H1 (cell line): ENCODE results near the gene TSC22D4. TPM values are rescaled to one million over a fixed set of nuclear protein-coding genes. Genes with fewer than 3 reads are reported as not detected.

ENCODE experiments used
- ATF2 ChIP-seq: IDR thresholded peaks from 2 replicates; pipeline ENCODE4 v1.6.1; 2012; ENCODE audit warnings: low read length, inconsistent platforms
- BACH1 ChIP-seq: IDR thresholded peaks from 2 replicates; pipeline ENCODE4 v1.6.1; 2012; ENCODE audit warnings: low read length, improper control_type of control experiment
- CEBPB ChIP-seq: IDR thresholded peaks from 2 replicates; pipeline ENCODE4 v1.6.1; 2012; ENCODE audit warnings: low read depth, low read length
- CHD7 ChIP-seq: fragments of 300-600 bp; sonication (generic); IDR thresholded peaks from 2 replicates; pipeline ENCODE4 v1.7.1; 2012; ENCODE audit warnings: low read length, moderate library complexity, mild to moderate bottlenecking, inconsistent platforms; ENCODE audit not compliant: insufficient replicate concordance
- RNF2 ChIP-seq: fragments of 200-900, 300-1000 bp; sonication (generic); IDR thresholded peaks from 2 replicates; pipeline ENCODE4 v1.7.1; 2016; ENCODE audit warnings: borderline replicate concordance, low read depth, mild to moderate bottlenecking, antibody characterized with exemption, low read length; ENCODE audit not compliant: poor library complexity, severe bottlenecking; ENCODE audit errors: missing control alignments
- SAP30 ChIP-seq: fragments of 300-600 bp; sonication (generic); IDR thresholded peaks from 2 replicates; pipeline ENCODE4 v1.7.1; 2012; ENCODE audit warnings: low read length, moderate library complexity, mild to moderate bottlenecking, inconsistent platforms; ENCODE audit not compliant: insufficient read depth, insufficient replicate concordance
- TAF7 ChIP-seq: optimal IDR thresholded peaks from 2 replicates; pipeline ENCODE3; 2011; ENCODE audit warnings: low read depth, mild to moderate bottlenecking, inconsistent platforms, low read length, moderate library complexity, borderline replicate concordance
- TEAD4 ChIP-seq: IDR thresholded peaks from 2 replicates; pipeline ENCODE4 v1.6.1; 2012; ENCODE audit warnings: low read depth, low read length, inconsistent platforms, mixed read lengths
- polyA plus RNA-seq, 7 experiments: library from polyadenylated mRNA; depleted of rRNA in 3 of 7; stranded (reverse) in 5 of 7; unstranded in 2 of 7; fragments of >200 nt in 5 of 7; fragments of 200-250 nt in 2 of 7; gene quantifications; 1 replicate in 5 of 7; 2 replicates in 1 of 7; 4 replicates in 1 of 7; pipeline versions ENCODE4 v1.2.1 to v1.2.3, GENCODE V29; 2011 to 2013; ENCODE audit warnings: missing spikeins in 2 of 7, mixed read lengths in 2 of 7
- total RNA-seq: library from RNA; stranded (reverse); fragmentation: NEBNext Ultra II Directional; extraction: Animal tissue kit (Norgen Biotek cat#: 25700); gene quantifications from 2 replicates; pipeline ENCODE4 v1.2.1, GENCODE V29; 2021

TSC22D4 gene
- total and polyA plus RNA-seq, 2 of the 8 experiments (the other 6 are each of a cell fraction or from before 2014, with no cell fraction given): 13.2 to 20.3 TPM

GRCh38 chr7:100478958-100479660 lies at the start of gene TSC22D4 (continued):
- TF ChIP-seq CHD7 (no peak), RNF2 (no peak), TAF7 (no peak), CEBPB (no peak), TEAD4 (no peak), BACH1 (peak; percentile 34; the same call in 1 of the 2 replicates), ATF2 (no peak), SAP30 (peak; percentile 15)
